NOMO-1 treated with DMSO at 0.1 percent for 48 hours (cell line): ENCODE results near the gene GYPC.

Experiments
- DNase-seq: peaks from one replicate; lab custom pipeline; 2025; ENCODE audit not compliant: unreplicated experiment; lab: John Stamatoyannopoulos, UW

The GYPC gene

GRCh38 chr2:126729896-126730295 lies 73.9 kb downstream of the GYPC start:
- DNase-seq = no peak

- no peak for DNase-seq
Observed at GRCh38 chr2:126730655-126731054, 74.7 kb downstream of the GYPC start.

- DNase-seq = no peak
Observed at GRCh38 chr2:126731353-126731752, 75.4 kb downstream of the GYPC start.

DNA sequence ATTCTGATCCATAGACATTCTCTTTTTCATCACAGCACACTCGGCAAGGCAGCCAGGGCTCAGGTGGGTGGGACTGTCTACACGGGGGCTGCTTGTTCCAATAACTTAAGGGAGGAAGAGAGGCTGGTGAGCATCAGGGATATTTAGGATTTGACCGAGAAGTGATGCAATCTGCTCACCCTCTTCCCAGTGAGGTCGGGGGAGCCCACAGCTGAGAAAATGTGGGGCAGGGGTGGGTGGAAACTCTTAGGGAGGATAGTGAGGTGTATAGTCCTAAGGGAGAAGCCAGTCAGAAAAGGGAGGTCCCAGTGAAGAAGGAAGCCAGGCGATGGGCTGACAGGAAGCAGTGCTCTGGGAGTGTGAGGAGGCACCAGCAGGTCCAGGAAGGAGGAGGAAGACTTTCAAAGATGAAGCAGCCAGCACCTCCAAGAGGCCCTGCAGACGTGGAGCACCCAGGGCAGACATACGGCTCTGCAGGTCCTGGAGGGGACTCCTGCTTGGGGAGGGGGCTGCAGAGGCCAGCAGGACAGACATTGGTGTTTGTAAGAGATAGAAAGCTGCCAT lies 76.8 kb downstream of the GYPC start:
- DNase-seq = no peak

- DNase-seq = no peak
Observed at GRCh38 chr2:126733795-126734194, 77.8 kb downstream of the GYPC start.

DNA sequence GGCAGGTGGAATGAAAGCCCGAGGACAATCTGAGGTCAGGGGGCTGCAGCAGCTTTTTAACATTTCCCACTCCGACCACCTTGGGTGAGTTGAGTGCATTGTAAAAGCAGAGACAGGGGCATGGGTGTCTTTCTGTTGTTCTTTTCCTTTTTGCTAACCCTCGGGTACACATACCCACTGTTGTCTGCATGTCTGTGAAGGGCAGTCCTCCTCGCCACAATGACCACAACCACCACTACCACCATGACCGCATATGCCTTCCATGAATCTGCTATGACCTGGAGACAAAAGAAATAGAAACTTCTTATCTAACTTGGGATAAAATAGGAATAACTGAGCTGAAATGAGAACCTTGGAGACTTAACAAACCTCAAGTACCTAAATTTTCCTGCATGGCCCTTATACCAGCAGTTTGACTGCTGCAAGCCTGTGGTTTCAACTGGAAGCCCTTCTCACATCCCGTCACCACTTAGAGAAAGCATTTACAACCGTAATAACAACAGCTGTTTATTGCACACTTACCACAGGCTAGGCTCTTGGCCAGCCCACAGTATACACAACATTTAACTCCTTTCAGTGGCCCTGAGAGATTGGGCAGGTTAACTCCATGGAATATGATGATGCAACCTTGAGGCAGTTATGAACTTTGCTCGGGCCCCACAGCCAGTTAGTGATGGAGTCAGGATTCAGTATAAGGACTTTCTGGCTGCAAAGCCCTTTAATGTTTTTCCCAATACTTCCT lies 80.3 kb downstream of the GYPC start:
- no peak for DNase-seq

GRCh38 chr2:126739141-126739540 lies 83.2 kb downstream of the GYPC start:
- DNase-seq = no peak

DNA sequence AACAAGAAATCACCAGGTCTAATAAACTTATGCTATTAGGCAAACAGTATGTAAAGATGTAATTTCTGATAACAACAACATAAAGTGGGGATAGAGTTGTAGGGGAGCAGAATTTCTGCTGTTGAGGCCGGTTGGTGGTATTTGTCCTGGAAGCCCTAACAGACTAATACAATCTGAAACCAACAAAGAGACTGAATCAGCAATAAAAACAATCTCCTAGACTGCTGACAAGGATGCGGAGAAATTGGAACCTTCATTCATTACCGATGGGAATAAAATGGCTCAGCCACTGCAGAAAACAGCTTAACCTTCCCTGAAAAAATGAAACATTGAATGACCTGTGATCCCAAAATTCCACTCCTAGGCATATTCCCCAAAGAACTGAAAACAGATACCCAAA lies 88.7 kb downstream of the GYPC start:
- no peak for DNase-seq
